Measurements from ENCODE around the gene HLA-DMB. TPM values are rescaled to one million over a fixed set of nuclear protein-coding genes. Genes with fewer than 3 reads are reported as not detected.

HLA-DMB gene
- total and polyA plus RNA-seq, 2 donors (not counting 3 experiments of a cell fraction or from before 2014, with no cell fraction given): 0.75 TPM; not detected in 1

DNA sequence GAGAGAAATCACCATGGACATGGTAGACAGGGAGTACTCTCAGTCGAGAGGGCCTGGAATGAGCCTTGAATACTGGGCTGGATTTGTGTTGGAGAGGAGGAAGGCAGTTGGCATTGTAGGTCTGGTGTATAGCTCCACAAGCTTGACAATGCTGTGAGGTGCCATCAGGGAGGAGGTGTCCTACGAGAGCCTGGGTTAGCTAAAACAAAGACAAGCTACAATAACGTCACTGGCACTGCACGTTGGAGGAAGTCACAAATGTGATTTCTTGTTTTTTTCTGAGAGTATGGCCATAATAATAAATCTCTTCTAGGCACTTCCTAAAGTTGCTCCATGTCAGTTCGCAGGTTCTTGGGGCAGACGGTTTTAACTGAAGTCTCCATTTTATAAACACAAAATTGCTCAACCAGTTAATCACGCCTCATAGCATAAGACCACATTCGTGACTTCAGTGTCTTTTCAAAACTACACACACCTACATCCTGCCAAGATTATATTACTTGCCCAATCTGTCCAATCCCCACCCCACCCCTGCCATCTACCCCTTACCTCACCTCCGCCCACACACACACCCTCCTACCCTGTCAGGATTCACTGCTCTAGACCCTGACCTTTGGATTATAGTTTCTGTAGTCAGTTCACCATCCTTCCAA, 4.4 kb upstream of the HLA-DMB start:
- H3K36me3 ChIP-seq (ENCODE audit: control insufficient read depth in 2 of 2, extremely low read depth in 1 of 2, insufficient read depth in 2 of 2, low read length in 2 of 2): no peaks in the 10 kb centered on the region
- intact Hi-C loops (cut with micrococcal nuclease) (no loop called here), dilution Hi-C loops (cut with MboI; ENCODE audit: extremely low pct_ligation_motif_present, low sequenced_read_pairs) (no loop called here)
- no peak for FAIRE-seq
- no peak overlapping the region for H3K4me2 ChIP-seq (ENCODE audit: insufficient read depth, low read length)
- TF ChIP-seq EZH2 (IDR thresholded peaks at IDR 0.05; ENCODE audit: borderline replicate concordance, low read depth, low read length, severe bottlenecking) (no peak), JUN (IDR thresholded peaks at IDR 0.05; ENCODE audit: borderline replicate concordance, insufficient read depth, insufficient read length, low read depth) (no peak), POLR2A (IDR thresholded peaks at IDR 0.05; ENCODE audit: low read depth, low read length) (no peak), POLR2AphosphoS5 (IDR thresholded peaks at IDR 0.05; ENCODE audit: insufficient read depth, low read depth, low read length) (no peak), MYC (IDR thresholded peaks at IDR 0.05; ENCODE audit: low read depth, low read length) (no peak)
- TF ChIP-seq, protein P1, sequence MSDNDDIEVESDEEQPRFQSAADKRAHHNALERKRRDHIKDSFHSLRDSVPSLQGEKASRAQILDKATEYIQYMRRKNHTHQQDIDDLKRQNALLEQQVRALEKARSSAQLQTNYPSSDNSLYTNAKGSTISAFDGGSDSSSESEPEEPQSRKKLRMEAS (IDR thresholded peaks at IDR 0.05; ENCODE audit: insufficient read depth, insufficient read length): no peak
- no peak overlapping the region for H2AFZ ChIP-seq (ENCODE audit: low read depth, low read length)
- no peaks in the 10 kb centered on the region for H3K79me2 ChIP-seq (ENCODE audit: control insufficient read depth, insufficient read depth, low read length)
- H4K20me1 ChIP-seq (replicated peaks; ENCODE audit: control insufficient read depth, extremely low read depth, insufficient read depth, low read length): no peaks in the 10 kb centered on the region
- DNase-seq (ENCODE audit: low read depth, low spot score): no peak
- H3K27ac ChIP-seq (ENCODE audit: insufficient read depth, low read depth, low read length): no peak overlapping the region
- ChIA-PET CTCF (interaction anchor here (0.7 to 4.6 kb wide), 4 partner anchors 8 to 59 kb away, joined by 3 to 50 read pairs (median 4); partner anchors contain the start of gene HLA-DMA), POLR2A (no interaction called here)
- no peak overlapping the region for H3K4me3 ChIP-seq (replicated peaks in 1 of 3; ENCODE audit: insufficient read depth in 1 of 3, low read depth in 1 of 3, low read length in 3 of 3)
- peaks cover 7% of the 10 kb centered on the region for H3K4me1 ChIP-seq (ENCODE audit: control insufficient read depth, extremely low read depth, insufficient read depth, low read length)
- peaks cover 8 to 34% of the 10 kb centered on the region in 2 experiments for H3K27me3 ChIP-seq (ENCODE audit: control insufficient read depth in 2 of 2, insufficient read depth in 2 of 2, low read length in 2 of 2)
- BruUV-seq (replicated peaks): no TSS peak
- no peaks in the 10 kb centered on the region for H3K9me3 ChIP-seq (replicated peaks; ENCODE audit: control insufficient read depth, insufficient read depth, low read length)
- H3K9ac ChIP-seq (replicated peaks; ENCODE audit: extremely low read depth, insufficient read depth, low read length): no peak overlapping the region
- H3K9me1 ChIP-seq (replicated peaks; ENCODE audit: control insufficient read depth, extremely low read depth, insufficient read depth, low read length): no peaks in the 10 kb centered on the region
